ENCODE results near the gene ATRNL1.

Gene ATRNL1

GRCh38 chr10:115117301-115117700 lies 24.1 kb downstream of the ATRNL1 start:
- Histone ChIP-seq H3K9me2 (replicated peaks; ENCODE audit: control insufficient read depth, low read length) (no peaks in the 10 kb centered on the region), H3F3A (ENCODE audit: control insufficient read depth, insufficient read depth) (no peaks in the 10 kb centered on the region), H3K27ac (ENCODE audit: low read depth, low read length) (no peak overlapping the region), H3K4me3 (ENCODE audit: low read length) (no peak overlapping the region), H3K27me3 (ENCODE audit: control insufficient read depth, low read length) (peaks cover 10% of the 10 kb centered on the region), H3K36me3 (ENCODE audit: control insufficient read depth, low read length) (no peaks in the 10 kb centered on the region), H3K79me2 (ENCODE audit: control insufficient read depth, low read length) (no peaks in the 10 kb centered on the region), H3K9me3 (ENCODE audit: control insufficient read depth, insufficient read depth, low read length) (no peaks in the 10 kb centered on the region), H3K4me2 (ENCODE audit: low read length) (no peak overlapping the region), H4K20me1 (ENCODE audit: control insufficient read depth, insufficient read depth, low read depth, low read length) (no peaks in the 10 kb centered on the region), H3K4me1 (ENCODE audit: control insufficient read depth, low read length) (no peaks in the 10 kb centered on the region)
- no peak for TF ChIP-seq EZH2phosphoT487 (IDR thresholded peaks at IDR 0.05; ENCODE audit: borderline replicate concordance, low read length)
- TF ChIP-seq, protein P1, sequence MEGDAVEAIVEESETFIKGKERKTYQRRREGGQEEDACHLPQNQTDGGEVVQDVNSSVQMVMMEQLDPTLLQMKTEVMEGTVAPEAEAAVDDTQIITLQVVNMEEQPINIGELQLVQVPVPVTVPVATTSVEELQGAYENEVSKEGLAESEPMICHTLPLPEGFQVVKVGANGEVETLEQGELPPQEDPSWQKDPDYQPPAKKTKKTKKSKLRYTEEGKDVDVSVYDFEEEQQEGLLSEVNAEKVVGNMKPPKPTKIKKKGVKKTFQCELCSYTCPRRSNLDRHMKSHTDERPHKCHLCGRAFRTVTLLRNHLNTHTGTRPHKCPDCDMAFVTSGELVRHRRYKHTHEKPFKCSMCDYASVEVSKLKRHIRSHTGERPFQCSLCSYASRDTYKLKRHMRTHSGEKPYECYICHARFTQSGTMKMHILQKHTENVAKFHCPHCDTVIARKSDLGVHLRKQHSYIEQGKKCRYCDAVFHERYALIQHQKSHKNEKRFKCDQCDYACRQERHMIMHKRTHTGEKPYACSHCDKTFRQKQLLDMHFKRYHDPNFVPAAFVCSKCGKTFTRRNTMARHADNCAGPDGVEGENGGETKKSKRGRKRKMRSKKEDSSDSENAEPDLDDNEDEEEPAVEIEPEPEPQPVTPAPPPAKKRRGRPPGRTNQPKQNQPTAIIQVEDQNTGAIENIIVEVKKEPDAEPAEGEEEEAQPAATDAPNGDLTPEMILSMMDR (IDR thresholded peaks at IDR 0.05; ENCODE audit: low read depth, low read length, poor library complexity, severe bottlenecking): no peak

DNA sequence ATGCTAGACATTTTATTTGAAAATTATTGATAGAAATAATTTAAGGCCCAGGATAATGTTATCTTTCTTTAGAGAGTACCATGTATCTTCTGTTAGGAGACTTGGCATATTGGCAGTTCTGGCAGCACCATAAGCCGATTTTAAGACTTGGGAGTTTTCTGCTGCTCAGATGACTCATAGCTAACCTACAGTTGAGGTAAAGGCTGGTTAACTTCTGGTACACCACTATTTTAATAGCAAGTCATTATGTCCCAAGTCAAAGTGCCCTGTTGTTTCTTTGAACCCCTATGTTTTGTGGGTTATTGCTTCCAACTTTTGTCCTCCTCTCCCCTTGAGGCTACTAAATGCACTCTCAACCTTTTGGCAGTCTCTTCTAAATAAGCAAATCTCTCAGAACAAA lies 25.2 kb downstream of the ATRNL1 start:
- Histone ChIP-seq H3K9me2 (replicated peaks; ENCODE audit: control insufficient read depth, low read length) (no peaks in the 10 kb centered on the region), H3K27ac (ENCODE audit: low read depth, low read length) (no peak overlapping the region), H3K4me3 (ENCODE audit: low read length) (no peak overlapping the region), H3K4me2 (ENCODE audit: low read length) (no peak overlapping the region), H3K4me1 (ENCODE audit: control insufficient read depth, low read length) (no peaks in the 10 kb centered on the region), H3K27me3 (ENCODE audit: control insufficient read depth, low read length) (peaks cover 10% of the 10 kb centered on the region), H4K20me1 (ENCODE audit: control insufficient read depth, insufficient read depth, low read depth, low read length) (no peaks in the 10 kb centered on the region), H3F3A (ENCODE audit: control insufficient read depth, insufficient read depth) (no peaks in the 10 kb centered on the region), H3K9me3 (ENCODE audit: control insufficient read depth, insufficient read depth, low read length) (no peaks in the 10 kb centered on the region), H3K36me3 (ENCODE audit: control insufficient read depth, low read length) (no peaks in the 10 kb centered on the region), H3K79me2 (ENCODE audit: control insufficient read depth, low read length) (no peaks in the 10 kb centered on the region)
- TF ChIP-seq, protein P1 (IDR thresholded peaks at IDR 0.05; ENCODE audit: low read depth, low read length, poor library complexity, severe bottlenecking): no peak
- TF ChIP-seq EZH2phosphoT487 (IDR thresholded peaks at IDR 0.05; ENCODE audit: borderline replicate concordance, low read length): no peak

DNA sequence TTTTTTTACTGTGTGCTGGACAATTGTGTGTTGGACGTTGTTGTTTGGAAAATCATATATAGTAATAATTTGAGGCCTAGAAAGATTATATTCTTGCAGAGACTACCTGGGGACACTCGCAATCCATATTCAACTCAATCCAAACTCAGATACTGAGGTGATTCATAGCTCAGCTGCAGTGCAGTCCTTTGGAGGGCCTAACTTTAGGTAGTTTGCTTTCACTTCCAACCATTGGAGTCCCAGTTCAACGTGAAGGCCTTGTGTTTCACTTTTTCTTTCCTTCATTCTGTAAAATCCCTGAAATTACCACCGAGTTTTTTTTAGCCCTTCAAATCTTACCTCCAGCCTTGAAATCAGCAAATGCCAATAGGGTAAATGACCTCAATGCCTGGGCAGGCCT lies 32.3 kb downstream of the ATRNL1 start:
- Histone ChIP-seq H4K20me1 (ENCODE audit: control insufficient read depth, insufficient read depth, low read depth, low read length) (no peaks in the 10 kb centered on the region), H3K4me3 (ENCODE audit: low read length) (no peak overlapping the region), H3K9me3 (ENCODE audit: control insufficient read depth, insufficient read depth, low read length) (no peaks in the 10 kb centered on the region), H3K4me2 (ENCODE audit: low read length) (no peak overlapping the region), H3K27me3 (ENCODE audit: control insufficient read depth, low read length) (no peaks in the 10 kb centered on the region; the same call in 1 of the 2 replicates), H3K4me1 (ENCODE audit: control insufficient read depth, low read length) (no peaks in the 10 kb centered on the region), H3K27ac (ENCODE audit: low read depth, low read length) (no peak overlapping the region), H3K36me3 (ENCODE audit: control insufficient read depth, low read length) (no peaks in the 10 kb centered on the region), H3K9me2 (replicated peaks; ENCODE audit: control insufficient read depth, low read length) (no peaks in the 10 kb centered on the region), H3K79me2 (ENCODE audit: control insufficient read depth, low read length) (no peaks in the 10 kb centered on the region), H3F3A (ENCODE audit: control insufficient read depth, insufficient read depth) (no peaks in the 10 kb centered on the region)
- no peak for TF ChIP-seq EZH2phosphoT487 (IDR thresholded peaks at IDR 0.05; ENCODE audit: borderline replicate concordance, low read length)
- TF ChIP-seq, protein P1 (IDR thresholded peaks at IDR 0.05; ENCODE audit: low read depth, low read length, poor library complexity, severe bottlenecking): no peak

- Histone ChIP-seq H4K20me1 (ENCODE audit: control insufficient read depth, insufficient read depth, low read depth, low read length) (no peaks in the 10 kb centered on the region), H3K36me3 (ENCODE audit: control insufficient read depth, low read length) (no peaks in the 10 kb centered on the region), H3K9me3 (ENCODE audit: control insufficient read depth, insufficient read depth, low read length) (no peaks in the 10 kb centered on the region), H3K27me3 (ENCODE audit: control insufficient read depth, low read length) (no peaks in the 10 kb centered on the region), H3K27ac (ENCODE audit: low read depth, low read length) (no peak overlapping the region), H3K4me2 (ENCODE audit: low read length) (no peak overlapping the region), H3K4me3 (ENCODE audit: low read length) (no peak overlapping the region), H3F3A (ENCODE audit: control insufficient read depth, insufficient read depth) (no peaks in the 10 kb centered on the region), H3K9me2 (replicated peaks; ENCODE audit: control insufficient read depth, low read length) (no peaks in the 10 kb centered on the region), H3K4me1 (ENCODE audit: control insufficient read depth, low read length) (no peaks in the 10 kb centered on the region), H3K79me2 (ENCODE audit: control insufficient read depth, low read length) (no peaks in the 10 kb centered on the region)
- TF ChIP-seq, protein P1 (IDR thresholded peaks at IDR 0.05; ENCODE audit: low read depth, low read length, poor library complexity, severe bottlenecking): peak; percentile 28
- no peak for TF ChIP-seq EZH2phosphoT487 (IDR thresholded peaks at IDR 0.05; ENCODE audit: borderline replicate concordance, low read length)
Measured at GRCh38 chr10:115129752-115130151, 36.6 kb downstream of the ATRNL1 start.

Measured in DOHH2 (cell line).